GM10248 (cell line): ENCODE data around the gene TRPC4AP.
"Not testable (repeated sequence)": the region's sequence is repeated elsewhere in the genome, so short reads cannot be mapped to it uniquely, and the experiment has no call there.

Experiments
- CTCF ChIA-PET: fragments of 300-600 bp; sonication (Branson Sonifier 250); formaldehyde crosslinking; extraction: SDS; loops from one replicate; lab custom pipeline; 2021; ENCODE audit warnings: antibody characterized with exemption; lab: Yijun Ruan, JAX
- POLR2A ChIA-PET: fragments of 350-650 bp; sonication (Branson Sonifier 250); formaldehyde crosslinking; extraction: SDS; loops from one replicate; lab custom pipeline; 2020; ENCODE audit warnings: antibody characterized with exemption; lab: Yijun Ruan, JAX
- DNase-seq: peaks from one replicate; pipeline ENCODE4 v3.0.0; 2012; ENCODE audit errors: extremely low spot score
- CTCF ChIP-seq: IDR thresholded peaks from 2 replicates; pipeline ENCODE4 v1.5.1; 2012; ENCODE audit warnings: mild to moderate bottlenecking, low read depth; ENCODE audit errors: extremely low read depth, missing control alignments, control extremely low read depth

TRPC4AP gene

GRCh38 chr20:35088231-35089145 lies 4.1 kb downstream of the TRPC4AP start:
- ChIA-PET CTCF (interaction anchor here (1.1 to 2.0 kb wide), 3 partner anchors 8 to 214 kb away, joined by 3 to 10 read pairs (median 3); no protein-coding TSS in a partner anchor), POLR2A (no interaction called here)
- no peak for TF ChIP-seq CTCF
- no peak for DNase-seq

GRCh38 chr20:35087791-35088190 lies 4.8 kb downstream of the TRPC4AP start:
- DNase-seq = no peak
- CTCF ChIA-PET = interaction anchor here (1.1 to 2.0 kb wide), 2 partner anchors 8 to 213 kb away, joined by 3 to 10 read pairs; no protein-coding TSS in a partner anchor

GRCh38 chr20:35087355-35087754 lies 5.3 kb downstream of the TRPC4AP start:
- POLR2A ChIA-PET = no interaction called here
- no peak for TF ChIP-seq CTCF
- CTCF ChIA-PET = interaction anchor here (1.1 to 2.9 kb wide), 3 partner anchors 8 to 213 kb away, joined by 3 to 13 read pairs (median 10); no protein-coding TSS in a partner anchor

More at GRCh38 chr20:35087791-35088190, 4.8 kb downstream of the TRPC4AP start:
- POLR2A ChIA-PET = no interaction called here
- no peak for TF ChIP-seq CTCF

GRCh38 chr20:35085477-35086225 lies 7.0 kb downstream of the TRPC4AP start:
- TF ChIP-seq CTCF = no peak
- ChIA-PET CTCF (interaction anchor here (1.2 to 2.9 kb wide), 2 partner anchors 10 to 35 kb away, joined by 4 to 13 read pairs; no protein-coding TSS in a partner anchor), POLR2A (no interaction called here)
- DNase-seq = no peak

More at GRCh38 chr20:35087355-35087754, 5.3 kb downstream of the TRPC4AP start:
- DNase-seq = no peak

GRCh38 chr20:35084998-35085397 lies 7.6 kb downstream of the TRPC4AP start:
- POLR2A ChIA-PET = no interaction called here
- no peak for TF ChIP-seq CTCF
- CTCF ChIA-PET = interaction anchor here (1.2 to 2.9 kb wide), 2 partner anchors 11 to 34 kb away, joined by 4 to 13 read pairs; no protein-coding TSS in a partner anchor
- DNase-seq = no peak

- POLR2A ChIA-PET, DNase-seq: not testable (repeated sequence)
- CTCF ChIA-PET = interaction anchor here (1.3 kb wide), 1 partner anchor 16 kb away, joined by 5 read pairs; no protein-coding TSS in a partner anchor
Measured at GRCh38 chr20:35080348-35080642, 12.3 kb downstream of the TRPC4AP start.
